Central memory CD8-positive, alpha-beta T cell (primary cell): ENCODE measurements around the gene IGFBP7.
"Not testable (repeated sequence)": the region's sequence is repeated elsewhere in the genome, so short reads cannot be mapped to it uniquely, and the experiment has no call there.

Experiments used
- ATAC-seq: fragments of 150-1000 bp; cut with Tn5 transposase; replicated peaks from 2 replicates; pipeline ENCODE4 v1.10.0; 2022; ENCODE audit warnings: mild to moderate bottlenecking, moderate FRiP score, moderate number of reproducible peaks; ENCODE audit not compliant: poor library complexity, severe bottlenecking; ENCODE audit errors: extremely low read depth
- DNase-seq, 2 donors: peaks; one replicate each; pipeline ENCODE4 v3.0.0; 2021; ENCODE audit warnings: low spot score in 2 of 2
- H3K27ac Mint-ChIP-seq: one replicate; pipeline ENCODE4 v1.8.0; 2022; ENCODE audit warnings: low read depth, mild to moderate bottlenecking, moderate library complexity, mixed read lengths
- H3K27me3 Mint-ChIP-seq: one replicate; pipeline ENCODE4 v1.8.0; 2022; ENCODE audit warnings: mixed read lengths
- H3K36me3 Mint-ChIP-seq: one replicate; pipeline ENCODE4 v1.8.0; 2022; ENCODE audit warnings: mild to moderate bottlenecking, moderate library complexity, mixed read lengths; ENCODE audit not compliant: insufficient read depth
- H3K4me1 Mint-ChIP-seq: one replicate; pipeline ENCODE4 v1.8.0; 2022; ENCODE audit warnings: mixed read lengths
- H3K4me3 Mint-ChIP-seq: one replicate; pipeline ENCODE4 v1.8.0; 2022; ENCODE audit warnings: mild to moderate bottlenecking, moderate library complexity, mixed read lengths
- H3K9me3 Mint-ChIP-seq: one replicate; pipeline ENCODE4 v1.8.0; 2022; ENCODE audit warnings: mixed read lengths

IGFBP7 gene

GRCh38 chr4:57073559-57073958, 36.6 kb downstream of the IGFBP7 start:
- peaks cover 50% of the 10 kb centered on the region for H3K27me3 Mint-ChIP-seq
- no peak overlapping the region for H3K4me3 Mint-ChIP-seq
- H3K36me3 Mint-ChIP-seq, result no peaks in the 10 kb centered on the region
- ATAC-seq, result no peak
- H3K27ac Mint-ChIP-seq, result no peak overlapping the region
- H3K9me3 Mint-ChIP-seq, result no peaks in the 10 kb centered on the region
- no peak for DNase-seq
- no peaks in the 10 kb centered on the region for H3K4me1 Mint-ChIP-seq

- peaks cover 52% of the 10 kb centered on the region for H3K27me3 Mint-ChIP-seq
Observed at GRCh38 chr4:57071326-57071725, 38.9 kb downstream of the IGFBP7 start.

GRCh38 chr4:57070461-57070860, 39.7 kb downstream of the IGFBP7 start:
- no peak overlapping the region for H3K27ac Mint-ChIP-seq
- no peaks in the 10 kb centered on the region for H3K36me3 Mint-ChIP-seq
- H3K9me3 Mint-ChIP-seq, result no peaks in the 10 kb centered on the region
- ATAC-seq, result no peak
- H3K27me3 Mint-ChIP-seq, result peaks cover 43% of the 10 kb centered on the region
- no peak overlapping the region for H3K4me3 Mint-ChIP-seq
- no peaks in the 10 kb centered on the region for H3K4me1 Mint-ChIP-seq
- no peak for DNase-seq

More at GRCh38 chr4:57071326-57071725, 38.9 kb downstream of the IGFBP7 start:
- DNase-seq, result no peak
- H3K4me3 Mint-ChIP-seq, result no peak overlapping the region
- H3K9me3 Mint-ChIP-seq, result no peaks in the 10 kb centered on the region
- ATAC-seq, result no peak
- H3K27ac Mint-ChIP-seq, result no peak overlapping the region
- H3K4me1 Mint-ChIP-seq, result no peaks in the 10 kb centered on the region
- H3K36me3 Mint-ChIP-seq, result no peaks in the 10 kb centered on the region

GRCh38 chr4:57068237-57068981, 41.8 kb downstream of the IGFBP7 start:
- Mint-ChIP-seq H3K4me1 (no peaks in the 10 kb centered on the region), H3K4me3 (no peak overlapping the region), H3K27ac (no peak overlapping the region), H3K27me3 (peaks cover 27% of the 10 kb centered on the region), H3K36me3 (no peaks in the 10 kb centered on the region), H3K9me3 (no peaks in the 10 kb centered on the region)
- ATAC-seq (no peak), DNase-seq (no peak)

- DNase-seq (no peak), ATAC-seq (no peak)
- H3K9me3 Mint-ChIP-seq, result no peaks in the 10 kb centered on the region
- H3K4me3 Mint-ChIP-seq, result no peak overlapping the region
- no peaks in the 10 kb centered on the region for H3K36me3 Mint-ChIP-seq
- H3K27me3 Mint-ChIP-seq, result peaks cover 27% of the 10 kb centered on the region
- no peak overlapping the region for H3K27ac Mint-ChIP-seq
- no peaks in the 10 kb centered on the region for H3K4me1 Mint-ChIP-seq
Observed at GRCh38 chr4:57065730-57066482, 44.3 kb downstream of the IGFBP7 start.

GRCh38 chr4:57064811-57065711, 45.1 kb downstream of the IGFBP7 start:
- H3K36me3 Mint-ChIP-seq, result no peaks in the 10 kb centered on the region
- no peak overlapping the region for H3K27ac Mint-ChIP-seq
- DNase-seq (no peak), ATAC-seq (no peak)
- no peaks in the 10 kb centered on the region for H3K9me3 Mint-ChIP-seq
- H3K27me3 Mint-ChIP-seq, result peaks cover 27% of the 10 kb centered on the region
- H3K4me3 Mint-ChIP-seq, result no peak overlapping the region
- H3K4me1 Mint-ChIP-seq, result no peaks in the 10 kb centered on the region

- DNase-seq, result no peak
- H3K36me3 Mint-ChIP-seq, result no peaks in the 10 kb centered on the region
- H3K9me3 Mint-ChIP-seq, result no peaks in the 10 kb centered on the region
- H3K27ac Mint-ChIP-seq, result no peak overlapping the region
- peaks cover 31% of the 10 kb centered on the region for H3K27me3 Mint-ChIP-seq
- ATAC-seq, result no peak
- no peak overlapping the region for H3K4me3 Mint-ChIP-seq
- H3K4me1 Mint-ChIP-seq, result no peaks in the 10 kb centered on the region
Observed at GRCh38 chr4:57064120-57064519, 46.1 kb downstream of the IGFBP7 start.

GRCh38 chr4:57063518-57063917, 46.7 kb downstream of the IGFBP7 start:
- Mint-ChIP-seq H3K36me3 (no peaks in the 10 kb centered on the region), H3K9me3 (no peaks in the 10 kb centered on the region), H3K4me3 (no peak overlapping the region), H3K27ac (no peak overlapping the region), H3K27me3 (peaks cover 31% of the 10 kb centered on the region), H3K4me1 (no peaks in the 10 kb centered on the region)
- ATAC-seq (no peak), DNase-seq (no peak)

GRCh38 chr4:57061395-57061794, 48.8 kb downstream of the IGFBP7 start:
- no peak for DNase-seq
- Mint-ChIP-seq H3K27ac (no peak overlapping the region), H3K4me1 (no peaks in the 10 kb centered on the region), H3K36me3 (no peaks in the 10 kb centered on the region), H3K27me3 (peaks cover 35% of the 10 kb centered on the region), H3K4me3 (no peak overlapping the region), H3K9me3 (no peaks in the 10 kb centered on the region)
- ATAC-seq, result no peak

- H3K27ac Mint-ChIP-seq, result not testable (repeated sequence)
Observed at GRCh38 chr4:57060717-57061067, 49.5 kb downstream of the IGFBP7 start.

GRCh38 chr4:57059890-57060716, 50.1 kb downstream of the IGFBP7 start:
- Mint-ChIP-seq H3K9me3 (no peaks in the 10 kb centered on the region), H3K4me1 (no peaks in the 10 kb centered on the region), H3K4me3 (no peak overlapping the region), H3K27ac (no peak overlapping the region), H3K36me3 (no peaks in the 10 kb centered on the region), H3K27me3 (peaks cover 48% of the 10 kb centered on the region)
- DNase-seq (no peak), ATAC-seq (no peak)

More at GRCh38 chr4:57060717-57061067, 49.5 kb downstream of the IGFBP7 start:
- not testable (repeated sequence) for H3K4me1 Mint-ChIP-seq, H3K36me3 Mint-ChIP-seq, H3K4me3 Mint-ChIP-seq, ATAC-seq, H3K9me3 Mint-ChIP-seq, DNase-seq
- H3K27me3 Mint-ChIP-seq, result peaks cover 42% of the 10 kb centered on the region

- no peaks in the 10 kb centered on the region for H3K9me3 Mint-ChIP-seq
- H3K27me3 Mint-ChIP-seq, result peaks cover 77% of the 10 kb centered on the region
- ATAC-seq, result no peak
Observed at GRCh38 chr4:57055886-57056285, 54.3 kb downstream of the IGFBP7 start.

More at GRCh38 chr4:57055886-57056285, 54.3 kb downstream of the IGFBP7 start:
- Mint-ChIP-seq H3K27ac (no peak overlapping the region), H3K36me3 (no peaks in the 10 kb centered on the region), H3K4me1 (no peaks in the 10 kb centered on the region), H3K4me3 (no peak overlapping the region)
- no peak for DNase-seq
